H1 (cell line): Measurements from ENCODE around the gene CLMP. TPM values are rescaled to one million over a fixed set of nuclear protein-coding genes. Genes with fewer than 3 reads are reported as not detected.

Experiments used
- BCL11A ChIP-seq, 2 experiments: IDR thresholded peaks; one replicate each; pipeline ENCODE4 v1.6.1; 2011; ENCODE audit warnings: low read depth in 2 of 2, low read length in 2 of 2, mild to moderate bottlenecking in 2 of 2
- EZH2 ChIP-seq: fragments of 200-600 bp; sonication (generic); IDR thresholded peaks from 2 replicates; pipeline ENCODE4 v1.7.1; 2012; ENCODE audit warnings: low read depth, mild to moderate bottlenecking, moderate library complexity, low read length, inconsistent platforms; ENCODE audit not compliant: severe bottlenecking
- GABPA ChIP-seq: IDR thresholded peaks from 2 replicates; pipeline ENCODE4 v1.6.1; 2011; ENCODE audit warnings: mild to moderate bottlenecking, low read length, moderate library complexity, borderline replicate concordance; ENCODE audit not compliant: insufficient read depth
- NRF1 ChIP-seq: IDR thresholded peaks from 2 replicates; pipeline ENCODE4 v1.6.1; 2011; ENCODE audit warnings: mild to moderate bottlenecking, low read depth, low read length, improper control_type of control experiment
- RBBP5 ChIP-seq: IDR thresholded peaks from 2 replicates; pipeline ENCODE4 v1.7.1; 2012; ENCODE audit warnings: low read depth, mild to moderate bottlenecking, inconsistent platforms, low read length, moderate library complexity, borderline replicate concordance
- RNF2 ChIP-seq: fragments of 200-900, 300-1000 bp; sonication (generic); IDR thresholded peaks from 2 replicates; pipeline ENCODE4 v1.7.1; 2016; ENCODE audit warnings: borderline replicate concordance, low read depth, mild to moderate bottlenecking, antibody characterized with exemption, low read length; ENCODE audit not compliant: poor library complexity, severe bottlenecking; ENCODE audit errors: missing control alignments
- SP2 ChIP-seq: IDR thresholded peaks from 2 replicates; pipeline ENCODE4 v1.6.1; 2012; ENCODE audit warnings: mild to moderate bottlenecking, low read length, inconsistent platforms
- polyA plus RNA-seq, 7 experiments: library from polyadenylated mRNA; depleted of rRNA in 3 of 7; stranded (reverse) in 5 of 7; unstranded in 2 of 7; fragments of >200 nt in 5 of 7; fragments of 200-250 nt in 2 of 7; gene quantifications; 1 replicate in 5 of 7; 2 replicates in 1 of 7; 4 replicates in 1 of 7; pipeline versions ENCODE4 v1.2.1 to v1.2.3, GENCODE V29; 2011 to 2013; ENCODE audit warnings: missing spikeins in 2 of 7, mixed read lengths in 2 of 7
- total RNA-seq: library from RNA; stranded (reverse); fragmentation: NEBNext Ultra II Directional; extraction: Animal tissue kit (Norgen Biotek cat#: 25700); gene quantifications from 2 replicates; pipeline ENCODE4 v1.2.1, GENCODE V29; 2021
- TF ChIP-seq, protein P1 (sequence below): IDR thresholded peaks from 2 replicates; pipeline ENCODE4 v1.6.1; 2012; ENCODE audit warnings: inconsistent platforms

CLMP gene
- total and polyA plus RNA-seq, 2 of the 8 experiments (the other 6 are each of a cell fraction or from before 2014, with no cell fraction given), result 9.9 to 24.1 TPM

DNA sequence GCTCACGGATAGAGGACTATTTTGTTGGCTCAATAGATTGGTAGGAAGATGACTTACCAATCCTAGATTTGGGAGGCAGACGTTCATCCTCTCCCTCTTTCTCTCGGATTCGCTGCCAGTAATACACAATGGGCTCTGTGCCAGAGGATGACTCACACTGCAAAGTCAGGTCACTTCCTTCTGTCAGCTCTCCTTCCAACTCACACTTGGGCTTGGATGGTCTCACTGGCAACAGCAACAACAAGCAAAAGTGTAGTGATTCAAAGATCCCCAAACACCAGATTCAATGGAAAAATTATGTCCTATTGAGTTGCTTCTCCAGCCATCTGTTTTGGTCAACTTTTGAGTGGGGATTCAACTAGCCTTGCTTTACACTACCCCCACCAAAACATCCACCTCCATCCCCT, 111.4 kb downstream of the CLMP start (continued):
- TF ChIP-seq RNF2 (no peak), EZH2 (no peak), GABPA (no peak), BCL11A (IDR thresholded peaks at IDR 0.05; ENCODE audit: low read depth in 2 of 2, low read length in 2 of 2) (no peak), NRF1 (no peak), SP2 (no peak), RBBP5 (no peak)
- TF ChIP-seq, protein P1, sequence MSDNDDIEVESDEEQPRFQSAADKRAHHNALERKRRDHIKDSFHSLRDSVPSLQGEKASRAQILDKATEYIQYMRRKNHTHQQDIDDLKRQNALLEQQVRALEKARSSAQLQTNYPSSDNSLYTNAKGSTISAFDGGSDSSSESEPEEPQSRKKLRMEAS, result no peak
